ENCODE measurements around the gene TLCD1. TPM values are rescaled to one million over a fixed set of nuclear protein-coding genes. Genes with fewer than 3 reads are reported as not detected.
A peak's percentile ranks its signal among the peaks of the same experiment; 100 is the strongest.

The TLCD1 gene
- total and polyA plus RNA-seq, 10 donors, result 0.97 to 3.5 (median 2.3) TPM; not detected in 1

GRCh38 chr17:28714281-28714680 lies 11.8 kb downstream of the TLCD1 start:
- Histone ChIP-seq H3K36me3 (peaks cover 0 to 20% (median 8%) of the 10 kb centered on the region in 6 donors), H3K27me3 (replicated peaks in 1 of 7) (peaks cover 0 to 18% (median 11%) of the 10 kb centered on the region in 7 donors), H3K27ac (no peak overlapping the region), H3K4me1 (peaks cover 20 to 72% (median 55%) of the 10 kb centered on the region in 6 donors), H3K4me3 (no peak overlapping the region), H3K9me3 (no peaks in the 10 kb centered on the region)
- no peak for TF ChIP-seq POLR2AphosphoS5 (IDR thresholded peaks at IDR 0.05)
- TF ChIP-seq, protein P1, sequence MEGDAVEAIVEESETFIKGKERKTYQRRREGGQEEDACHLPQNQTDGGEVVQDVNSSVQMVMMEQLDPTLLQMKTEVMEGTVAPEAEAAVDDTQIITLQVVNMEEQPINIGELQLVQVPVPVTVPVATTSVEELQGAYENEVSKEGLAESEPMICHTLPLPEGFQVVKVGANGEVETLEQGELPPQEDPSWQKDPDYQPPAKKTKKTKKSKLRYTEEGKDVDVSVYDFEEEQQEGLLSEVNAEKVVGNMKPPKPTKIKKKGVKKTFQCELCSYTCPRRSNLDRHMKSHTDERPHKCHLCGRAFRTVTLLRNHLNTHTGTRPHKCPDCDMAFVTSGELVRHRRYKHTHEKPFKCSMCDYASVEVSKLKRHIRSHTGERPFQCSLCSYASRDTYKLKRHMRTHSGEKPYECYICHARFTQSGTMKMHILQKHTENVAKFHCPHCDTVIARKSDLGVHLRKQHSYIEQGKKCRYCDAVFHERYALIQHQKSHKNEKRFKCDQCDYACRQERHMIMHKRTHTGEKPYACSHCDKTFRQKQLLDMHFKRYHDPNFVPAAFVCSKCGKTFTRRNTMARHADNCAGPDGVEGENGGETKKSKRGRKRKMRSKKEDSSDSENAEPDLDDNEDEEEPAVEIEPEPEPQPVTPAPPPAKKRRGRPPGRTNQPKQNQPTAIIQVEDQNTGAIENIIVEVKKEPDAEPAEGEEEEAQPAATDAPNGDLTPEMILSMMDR (IDR thresholded peaks at IDR 0.05 in 8 of 11, conservative IDR thresholded peaks at IDR 0.05 in 3 of 11), result no peak
- no peak for TF ChIP-seq POLR2A (IDR thresholded peaks at IDR 0.05)
- intact Hi-C loops (cut with DNase I; ENCODE audit: low total_unique reads), result no loop called here
- no peak for DNase-seq
- WGBS, 5 donors, result 85 to 97% (median 92%) methylated on average over 2 to 3 of the region's 3 CpGs

- 84 to 92% (median 88%) methylated on average over 7 of the region's 7 CpGs for WGBS, 5 donors
- Histone ChIP-seq H3K4me1 (peaks cover 10 to 58% (median 41%) of the 10 kb centered on the region in 6 donors), H3K36me3 (peaks cover 0 to 20% (median 8%) of the 10 kb centered on the region in 6 donors), H3K27me3 (replicated peaks in 1 of 7) (peaks cover 0 to 16% (median 11%) of the 10 kb centered on the region in 7 donors), H3K27ac (peak overlapping the region; percentile 87 to 94 (median 92)), H3K9me3 (no peaks in the 10 kb centered on the region), H3K4me3 (peak overlapping the region in 1 of 8 donors; percentile 71)
- peak; percentile 60 for DNase-seq
- intact Hi-C loops (cut with DNase I; ENCODE audit: low total_unique reads), result no loop called here
- TF ChIP-seq POLR2A (IDR thresholded peaks at IDR 0.05) (no peak), POLR2AphosphoS5 (IDR thresholded peaks at IDR 0.05) (no peak)
- TF ChIP-seq, protein P1 (IDR thresholded peaks at IDR 0.05 in 8 of 11, conservative IDR thresholded peaks at IDR 0.05 in 3 of 11), result no peak
These were observed 13.2 kb downstream of the TLCD1 start for GRCh38 chr17:28712705-28713415.

DNA sequence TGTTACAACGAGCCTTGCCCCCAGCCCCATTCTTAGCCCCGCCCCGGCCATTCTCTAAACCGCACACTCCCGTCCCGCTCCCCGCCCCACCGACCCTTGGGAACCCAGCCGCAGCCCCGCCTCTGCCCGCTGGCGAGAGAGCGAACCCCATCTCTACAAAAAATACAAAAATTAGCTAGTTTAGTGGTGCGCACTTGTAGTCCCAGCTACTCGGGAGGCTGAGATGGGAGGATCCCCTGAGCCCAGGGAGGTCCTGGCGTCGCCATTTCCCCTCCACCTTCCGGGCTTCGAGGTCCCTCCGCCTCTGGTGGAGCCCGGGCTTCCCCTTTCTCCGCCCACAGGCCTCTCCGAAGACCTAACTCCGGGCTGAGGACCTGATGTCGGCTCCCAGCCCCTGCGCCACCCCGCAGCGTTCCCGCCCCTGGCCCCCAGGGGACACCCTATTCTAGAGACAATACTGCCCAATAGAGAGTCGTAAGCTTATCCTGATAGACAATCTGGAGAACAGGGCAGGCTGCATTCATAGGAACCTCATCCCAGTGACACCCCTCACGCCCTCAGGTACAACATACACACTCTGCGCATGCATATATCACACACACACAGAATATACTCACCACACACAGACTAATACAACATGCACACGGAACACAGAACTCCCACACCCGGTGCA lies 13.9 kb downstream of the TLCD1 start:
- Histone ChIP-seq H3K27me3 (replicated peaks in 1 of 7) (peaks cover 0 to 9% (median 5%) of the 10 kb centered on the region in 7 donors), H3K36me3 (peaks cover 0 to 20% (median 8%) of the 10 kb centered on the region in 6 donors), H3K4me3 (peak overlapping the region; percentile 44 to 71 (median 62)), H3K4me1 (peaks cover 9 to 51% (median 35%) of the 10 kb centered on the region in 6 donors), H3K9me3 (no peaks in the 10 kb centered on the region), H3K27ac (peak overlapping the region; percentile 87 to 94 (median 92))
- peak; percentile 94 for DNase-seq
- TF ChIP-seq, protein P1 (IDR thresholded peaks at IDR 0.05 in 8 of 11, conservative IDR thresholded peaks at IDR 0.05 in 3 of 11), result peak in 4 of 11 experiments; percentile 8 to 32 (median 18)
- TF ChIP-seq POLR2A (IDR thresholded peaks at IDR 0.05) (no peak), POLR2AphosphoS5 (IDR thresholded peaks at IDR 0.05) (peak; percentile 5 to 65 (median 41))
- intact Hi-C loops (cut with DNase I; ENCODE audit: low total_unique reads), result no loop called here
- 12 to 22% (median 13%) methylated on average over 32 to 34 of the region's 34 CpGs for WGBS, 5 donors

DNA sequence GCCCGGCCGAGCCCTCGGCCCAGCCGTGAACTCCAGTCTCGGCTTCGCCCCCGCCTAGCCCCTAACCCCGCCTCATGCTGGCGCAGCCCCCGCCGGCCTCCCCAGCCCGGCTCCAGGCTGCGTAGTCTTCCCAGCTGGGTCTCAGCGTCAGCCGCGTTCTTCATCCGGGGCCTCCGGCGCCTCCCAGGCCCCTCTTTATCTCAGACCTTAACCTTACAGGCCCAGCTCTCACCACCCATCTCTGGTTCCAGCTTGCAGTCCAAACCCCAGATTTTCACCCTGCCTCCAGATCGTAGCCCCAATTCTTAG lies 14.4 kb downstream of the TLCD1 start, which contains the start of gene PROCA1:
Gene PROCA1 (minus strand): TSS at position 166 of the 309 bp plus-strand sequence. CDS start 228 bp downstream, outside the sequence.
- peaks cover 0 to 4% (median under 1%) of the 10 kb centered on the region in 7 donors for H3K27me3 ChIP-seq (replicated peaks in 1 of 7)
- peaks cover 9 to 46% (median 30%) of the 10 kb centered on the region in 6 donors for H3K4me1 ChIP-seq
- peak within 1 kb of the TSS; percentile 44 to 71 (median 62) for H3K4me3 ChIP-seq
- H3K36me3 ChIP-seq, result peaks cover 0 to 20% (median 8%) of the 10 kb centered on the region in 6 donors
- peak within 1 kb of the TSS; percentile 87 to 94 (median 92) for H3K27ac ChIP-seq
- DNase-seq, result peak; percentile 91
- TF ChIP-seq POLR2AphosphoS5 (IDR thresholded peaks at IDR 0.05) (no peak), POLR2A (IDR thresholded peaks at IDR 0.05) (no peak)
- TF ChIP-seq, protein P1 (IDR thresholded peaks at IDR 0.05 in 8 of 11, conservative IDR thresholded peaks at IDR 0.05 in 3 of 11), result no peak
- intact Hi-C loops (cut with DNase I; ENCODE audit: low total_unique reads), result no loop called here
- no peaks in the 10 kb centered on the region for H3K9me3 ChIP-seq
- WGBS, 5 donors, result 0 to 2% (median 1%) methylated on average over 15 to 20 of the region's 20 CpGs

All from spleen (tissue), 11 donors.